PFSK-1 (cell line): ENCODE measurements around the gene TIMM17A.

ENCODE experiments used
- POLR2AphosphoS5 ChIP-seq: IDR thresholded peaks from 2 replicates; pipeline ENCODE4 v1.6.1; 2012; ENCODE audit warnings: low read depth, mild to moderate bottlenecking, control low read depth, low read length, moderate library complexity
- TAF1 ChIP-seq: IDR thresholded peaks from 2 replicates; pipeline ENCODE4 v1.6.1; 2012; ENCODE audit warnings: low read length, control low read depth, borderline replicate concordance; ENCODE audit not compliant: insufficient read depth
- TF ChIP-seq, protein P1 (sequence below), 2 experiments: IDR thresholded peaks; 2 replicates each; pipeline versions ENCODE4 v1.6.1 to v1.8.0; 2011 to 2012; ENCODE audit warnings: low read depth in 2 of 2, low read length in 2 of 2, control low read depth in 1 of 2, inconsistent platforms in 1 of 2, mild to moderate bottlenecking in 1 of 2, moderate library complexity in 1 of 2; ENCODE audit not compliant: insufficient read depth in 1 of 2

DNA sequence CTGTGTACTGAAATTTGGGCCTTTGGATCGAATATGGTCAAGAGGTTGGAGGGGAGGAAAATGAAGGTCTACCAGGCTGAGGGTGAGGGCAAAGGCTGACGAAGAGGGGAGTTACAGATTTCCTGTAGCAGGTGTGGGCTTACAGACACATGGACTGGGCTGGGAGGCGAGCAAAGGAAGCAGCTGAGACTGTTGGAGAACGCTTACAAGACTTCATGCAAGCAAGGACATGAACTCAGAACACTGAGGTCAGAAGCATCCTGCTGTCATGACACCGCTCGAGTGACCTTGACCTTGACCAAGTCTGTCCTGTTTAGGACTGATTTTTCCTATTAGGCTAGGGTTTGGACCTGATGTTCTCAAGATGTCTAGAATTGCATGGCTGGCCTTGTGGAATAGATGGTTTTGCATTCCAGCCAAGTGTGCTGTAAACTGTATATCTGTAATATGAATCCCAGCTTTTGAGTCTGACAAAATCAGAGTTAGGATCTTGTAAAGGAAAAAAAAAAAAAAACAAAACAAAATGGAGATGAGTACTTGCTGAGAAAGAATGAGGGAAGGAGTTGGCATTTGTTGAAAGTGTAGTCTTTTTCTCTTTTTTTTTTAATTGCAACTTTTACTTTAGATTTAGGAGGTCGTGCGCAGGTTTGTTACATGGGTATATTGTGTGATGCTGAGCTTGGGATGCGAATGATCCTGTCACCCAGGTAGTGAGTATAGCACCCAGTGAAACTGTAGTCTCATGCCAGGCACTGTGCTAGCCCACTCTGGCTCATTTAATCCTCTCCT, 60.9 kb downstream of the TIMM17A start:
- TF ChIP-seq POLR2AphosphoS5 (no peak), TAF1 (no peak)
- TF ChIP-seq, protein P1, sequence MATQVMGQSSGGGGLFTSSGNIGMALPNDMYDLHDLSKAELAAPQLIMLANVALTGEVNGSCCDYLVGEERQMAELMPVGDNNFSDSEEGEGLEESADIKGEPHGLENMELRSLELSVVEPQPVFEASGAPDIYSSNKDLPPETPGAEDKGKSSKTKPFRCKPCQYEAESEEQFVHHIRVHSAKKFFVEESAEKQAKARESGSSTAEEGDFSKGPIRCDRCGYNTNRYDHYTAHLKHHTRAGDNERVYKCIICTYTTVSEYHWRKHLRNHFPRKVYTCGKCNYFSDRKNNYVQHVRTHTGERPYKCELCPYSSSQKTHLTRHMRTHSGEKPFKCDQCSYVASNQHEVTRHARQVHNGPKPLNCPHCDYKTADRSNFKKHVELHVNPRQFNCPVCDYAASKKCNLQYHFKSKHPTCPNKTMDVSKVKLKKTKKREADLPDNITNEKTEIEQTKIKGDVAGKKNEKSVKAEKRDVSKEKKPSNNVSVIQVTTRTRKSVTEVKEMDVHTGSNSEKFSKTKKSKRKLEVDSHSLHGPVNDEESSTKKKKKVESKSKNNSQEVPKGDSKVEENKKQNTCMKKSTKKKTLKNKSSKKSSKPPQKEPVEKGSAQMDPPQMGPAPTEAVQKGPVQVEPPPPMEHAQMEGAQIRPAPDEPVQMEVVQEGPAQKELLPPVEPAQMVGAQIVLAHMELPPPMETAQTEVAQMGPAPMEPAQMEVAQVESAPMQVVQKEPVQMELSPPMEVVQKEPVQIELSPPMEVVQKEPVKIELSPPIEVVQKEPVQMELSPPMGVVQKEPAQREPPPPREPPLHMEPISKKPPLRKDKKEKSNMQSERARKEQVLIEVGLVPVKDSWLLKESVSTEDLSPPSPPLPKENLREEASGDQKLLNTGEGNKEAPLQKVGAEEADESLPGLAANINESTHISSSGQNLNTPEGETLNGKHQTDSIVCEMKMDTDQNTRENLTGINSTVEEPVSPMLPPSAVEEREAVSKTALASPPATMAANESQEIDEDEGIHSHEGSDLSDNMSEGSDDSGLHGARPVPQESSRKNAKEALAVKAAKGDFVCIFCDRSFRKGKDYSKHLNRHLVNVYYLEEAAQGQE (IDR thresholded peaks at IDR 0.05; ENCODE audit: insufficient read depth in 1 of 2, low read depth in 2 of 2, low read length in 2 of 2) = no peak
